Stomach smooth muscle (tissue), 2 donors: Measurements from ENCODE around the gene BAIAP2L2.
"Not testable (repeated sequence)": the region's sequence is repeated elsewhere in the genome, so short reads cannot be mapped to it uniquely, and the experiment has no call there.

Experiments
- H3K27ac ChIP-seq: one replicate; pipeline ENCODE4 v1.7.0; 2013; ENCODE audit warnings: mild to moderate bottlenecking, low read length, inconsistent platforms
- H3K27me3 ChIP-seq, 2 donors: one replicate each; pipeline ENCODE4 v1.7.0; 2013; ENCODE audit warnings: low read length in 2 of 2; ENCODE audit not compliant: insufficient read depth in 2 of 2, control insufficient read depth in 1 of 2
- H3K36me3 ChIP-seq, 2 donors: one replicate each; pipeline ENCODE4 v1.7.0; 2013; ENCODE audit warnings: low read length in 2 of 2; ENCODE audit not compliant: control insufficient read depth in 2 of 2, insufficient read depth in 2 of 2
- H3K4me1 ChIP-seq: one replicate; pipeline ENCODE4 v1.7.0; 2013; ENCODE audit warnings: low read length; ENCODE audit not compliant: control insufficient read depth, insufficient read depth
- H3K4me3 ChIP-seq, 2 donors: one replicate each; pipeline ENCODE4 v1.7.0; 2013; ENCODE audit warnings: low read length in 2 of 2
- H3K9ac ChIP-seq, 2 donors: one replicate each; pipeline ENCODE4 v1.7.0; 2013; ENCODE audit warnings: low read length in 2 of 2, mild to moderate bottlenecking in 1 of 2
- H3K9me3 ChIP-seq, 2 donors: one replicate each; pipeline ENCODE4 v1.7.0; 2013; ENCODE audit warnings: low read length in 2 of 2; ENCODE audit not compliant: control insufficient read depth in 2 of 2
- donor health status: healthy.
- donor health status: Pancreatic carcinoma.

The BAIAP2L2 gene

DNA sequence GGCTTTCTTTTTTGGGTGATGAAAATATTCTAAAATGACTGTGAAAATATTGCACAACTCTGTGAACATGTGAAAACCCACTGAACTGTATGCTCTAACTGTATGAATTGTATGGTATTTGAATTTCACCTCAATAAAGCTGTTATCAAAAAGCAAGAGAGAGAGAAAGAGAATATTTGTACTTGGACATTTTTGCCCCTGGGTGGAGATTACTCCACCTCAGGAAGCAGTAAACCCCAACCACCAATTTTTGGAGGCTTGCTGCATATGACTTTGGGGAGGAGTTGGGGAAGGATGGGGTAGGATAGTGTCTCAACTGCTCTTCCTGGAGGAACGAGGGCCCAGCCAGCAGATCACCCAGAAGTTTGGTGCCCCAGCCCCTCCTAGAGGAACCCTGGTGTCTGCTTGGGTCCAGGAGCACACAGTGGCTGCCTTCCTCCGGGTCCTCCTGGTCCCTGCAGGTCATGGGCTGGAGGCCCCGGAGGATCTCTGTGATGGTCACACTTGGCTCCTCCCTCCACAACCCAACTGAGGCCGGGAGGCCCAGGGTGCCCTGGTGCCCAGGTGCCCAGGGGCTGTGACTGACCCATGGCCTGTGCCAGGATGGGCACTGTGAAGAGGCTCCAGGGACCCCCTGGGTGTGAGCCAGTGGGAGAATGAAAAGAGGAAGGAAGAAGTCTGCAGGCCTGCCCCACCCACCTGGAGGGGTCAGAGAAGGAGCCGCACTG lies 68.6 kb downstream of the BAIAP2L2 start:
- no peaks in the 10 kb centered on the region for H3K36me3 ChIP-seq
- no peaks in the 10 kb centered on the region for H3K9me3 ChIP-seq
- H3K4me1 ChIP-seq: peaks cover 3% of the 10 kb centered on the region
- no peak overlapping the region for H3K4me3 ChIP-seq
- no peak overlapping the region for H3K27ac ChIP-seq
- no peak overlapping the region for H3K9ac ChIP-seq
- H3K27me3 ChIP-seq: peaks cover 0 to 3% of the 10 kb centered on the region in 2 donors

DNA sequence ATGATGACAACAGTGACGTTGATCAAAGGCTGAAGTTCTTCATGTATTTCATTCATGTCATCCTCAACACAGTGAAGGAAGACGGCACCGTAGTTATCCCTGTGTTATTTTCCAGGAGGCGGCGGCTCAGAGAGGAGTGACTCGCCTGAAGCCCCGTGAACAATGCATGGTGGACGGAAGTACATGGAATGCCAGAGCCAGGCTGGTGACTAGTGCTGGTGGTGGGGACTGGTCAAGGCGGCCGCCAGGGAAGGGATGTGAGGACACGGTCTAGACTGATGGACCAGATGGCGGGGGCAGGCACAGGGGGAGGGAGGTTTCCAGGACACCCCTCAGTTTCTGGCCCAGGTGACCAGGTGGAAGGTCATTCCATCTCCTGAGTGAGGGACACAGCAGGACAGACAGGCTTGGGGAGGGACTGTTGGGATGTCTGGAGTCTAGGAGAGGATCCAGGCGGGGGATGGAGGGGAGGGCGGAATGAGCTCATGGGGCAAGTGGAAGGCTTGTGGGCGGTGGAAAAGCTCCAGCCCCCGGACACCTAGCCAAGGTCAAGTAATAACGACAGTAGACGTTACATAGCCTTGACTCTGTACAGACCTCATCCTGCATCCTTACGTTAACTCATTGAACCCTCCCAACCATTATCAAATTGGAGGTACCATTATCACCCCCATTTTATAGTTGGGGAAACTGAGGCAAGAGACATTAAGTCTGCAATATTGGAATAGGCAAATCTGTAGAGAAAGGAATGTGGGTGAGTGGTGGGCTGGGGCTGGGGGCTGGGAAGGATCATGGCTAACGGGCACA lies 69.3 kb downstream of the BAIAP2L2 start:
- H3K4me3 ChIP-seq: no peak overlapping the region
- no peaks in the 10 kb centered on the region for H3K36me3 ChIP-seq
- no peaks in the 10 kb centered on the region for H3K9me3 ChIP-seq
- H3K4me1 ChIP-seq: peaks cover 3% of the 10 kb centered on the region
- peaks cover 0 to 3% of the 10 kb centered on the region in 2 donors for H3K27me3 ChIP-seq
- H3K9ac ChIP-seq: no peak overlapping the region
- H3K27ac ChIP-seq: no peak overlapping the region

DNA sequence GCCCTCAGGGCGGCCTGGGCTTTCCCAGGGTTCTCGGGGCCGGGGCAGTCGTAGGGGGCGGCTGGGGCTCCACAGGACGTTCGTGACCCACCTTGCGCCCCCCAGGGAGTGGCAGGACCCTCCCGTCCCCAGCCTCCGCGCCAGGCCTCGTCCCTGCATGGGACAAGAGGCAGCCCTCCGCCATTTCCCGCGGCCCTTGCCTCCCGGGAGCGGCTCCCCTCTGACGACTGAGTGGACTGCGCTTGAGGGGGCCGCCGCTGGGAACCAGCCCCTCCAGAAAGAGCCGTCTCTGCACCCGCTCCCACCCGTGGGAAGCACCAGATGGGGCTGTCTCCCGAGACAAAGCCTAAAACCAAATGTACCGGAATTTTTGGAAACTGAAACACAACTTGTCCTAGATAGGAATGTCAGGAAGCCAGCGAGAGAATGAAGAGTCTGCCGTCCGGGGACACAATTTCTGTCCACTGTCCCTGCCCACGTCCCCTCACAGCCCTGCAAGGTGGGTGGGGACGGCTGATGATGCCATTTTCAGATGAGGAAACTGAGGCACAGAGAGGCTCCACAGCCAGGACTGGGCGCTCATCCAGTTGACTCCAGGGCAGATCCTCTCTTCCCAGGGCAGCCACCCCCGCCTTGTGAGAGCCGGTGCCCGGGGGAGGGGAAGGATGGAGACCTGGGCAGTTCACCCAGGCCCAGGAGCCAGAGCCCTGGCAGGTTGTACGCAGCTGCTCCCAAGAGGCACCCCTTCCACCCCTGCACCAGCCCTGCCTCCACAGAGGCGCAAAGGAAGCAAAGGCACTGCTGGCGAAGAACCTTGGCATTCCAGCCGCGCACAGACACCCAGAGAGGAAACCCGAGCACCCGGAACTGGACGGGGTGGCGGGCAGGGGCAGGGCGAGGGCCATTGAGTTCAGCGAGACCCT lies 71.3 kb downstream of the BAIAP2L2 start:
- no peak overlapping the region for H3K27ac ChIP-seq
- peaks cover 14% of the 10 kb centered on the region for H3K4me1 ChIP-seq
- no peak overlapping the region for H3K9ac ChIP-seq
- no peaks in the 10 kb centered on the region for H3K36me3 ChIP-seq
- H3K9me3 ChIP-seq: no peaks in the 10 kb centered on the region
- peaks cover 0 to 3% of the 10 kb centered on the region in 2 donors for H3K27me3 ChIP-seq
- H3K4me3 ChIP-seq: no peak overlapping the region

DNA sequence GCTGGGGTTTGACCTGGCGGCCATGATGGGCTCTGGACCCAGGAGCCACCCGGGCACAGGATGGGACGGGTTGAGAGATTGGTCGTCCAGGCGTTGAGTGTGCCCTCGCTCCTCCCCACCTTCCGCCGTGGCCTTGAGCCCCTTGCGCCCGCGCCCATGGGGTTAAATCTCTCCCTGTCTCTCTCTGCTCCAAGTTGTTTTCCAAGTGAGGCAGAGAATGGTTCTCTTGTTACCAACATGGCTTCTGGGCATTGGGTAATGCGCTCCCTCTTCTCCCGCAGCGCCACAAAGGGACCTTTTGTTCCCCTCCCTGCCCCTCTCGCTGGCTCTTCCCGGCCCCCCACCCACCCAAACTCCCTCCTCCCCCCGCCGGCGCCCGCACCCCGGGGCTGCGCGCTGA lies 72.1 kb downstream of the BAIAP2L2 start:
- H3K9ac ChIP-seq: no peak overlapping the region
- H3K27ac ChIP-seq: no peak overlapping the region
- H3K4me1 ChIP-seq: peaks cover 21% of the 10 kb centered on the region
- no peaks in the 10 kb centered on the region for H3K36me3 ChIP-seq
- peaks cover 0 to 3% of the 10 kb centered on the region in 2 donors for H3K27me3 ChIP-seq
- H3K4me3 ChIP-seq: no peak overlapping the region
- H3K9me3 ChIP-seq: no peaks in the 10 kb centered on the region

DNA sequence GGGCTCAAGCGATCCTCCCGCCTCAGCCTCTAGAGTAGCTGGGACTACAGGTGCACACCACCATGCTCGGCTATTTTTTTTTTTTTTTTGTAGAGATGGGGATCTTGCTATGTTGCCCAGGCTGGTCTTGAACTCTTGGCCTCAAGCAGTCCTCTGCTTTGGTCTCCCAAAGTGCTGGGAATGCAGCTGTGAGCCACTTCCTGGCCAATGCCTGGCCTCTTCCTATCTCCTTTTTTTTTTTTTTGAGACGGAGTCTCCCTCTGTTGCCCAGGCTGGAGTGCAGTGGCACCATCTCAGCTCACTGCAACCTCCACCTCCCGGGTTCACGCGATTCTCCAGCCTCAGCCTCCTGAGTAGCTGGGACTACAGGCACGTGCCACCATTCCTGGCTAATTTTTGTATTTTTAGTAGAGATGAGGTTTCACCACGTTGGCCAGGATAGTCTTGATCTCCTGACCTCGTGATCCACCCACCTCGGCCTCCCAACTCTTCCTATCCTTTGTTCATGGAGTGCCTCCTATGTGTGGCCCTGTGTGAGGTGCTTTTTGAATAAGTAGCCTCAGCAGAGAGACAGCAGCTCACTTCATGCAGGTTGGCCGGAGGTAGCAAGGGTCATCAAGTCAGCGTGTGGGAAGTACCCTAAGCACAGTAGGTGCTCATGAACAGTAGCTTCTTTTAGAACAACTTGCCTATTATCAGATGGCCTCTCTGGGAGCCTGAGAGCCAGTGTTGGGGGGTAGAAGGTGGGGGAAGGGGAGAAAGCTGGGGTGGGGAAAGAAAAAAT lies 72.9 kb downstream of the BAIAP2L2 start:
- not testable (repeated sequence) for H3K27ac ChIP-seq, H3K27me3 ChIP-seq, H3K9ac ChIP-seq, H3K4me3 ChIP-seq, H3K9me3 ChIP-seq, H3K36me3 ChIP-seq
- H3K4me1 ChIP-seq: peaks cover 19% of the 10 kb centered on the region

DNA sequence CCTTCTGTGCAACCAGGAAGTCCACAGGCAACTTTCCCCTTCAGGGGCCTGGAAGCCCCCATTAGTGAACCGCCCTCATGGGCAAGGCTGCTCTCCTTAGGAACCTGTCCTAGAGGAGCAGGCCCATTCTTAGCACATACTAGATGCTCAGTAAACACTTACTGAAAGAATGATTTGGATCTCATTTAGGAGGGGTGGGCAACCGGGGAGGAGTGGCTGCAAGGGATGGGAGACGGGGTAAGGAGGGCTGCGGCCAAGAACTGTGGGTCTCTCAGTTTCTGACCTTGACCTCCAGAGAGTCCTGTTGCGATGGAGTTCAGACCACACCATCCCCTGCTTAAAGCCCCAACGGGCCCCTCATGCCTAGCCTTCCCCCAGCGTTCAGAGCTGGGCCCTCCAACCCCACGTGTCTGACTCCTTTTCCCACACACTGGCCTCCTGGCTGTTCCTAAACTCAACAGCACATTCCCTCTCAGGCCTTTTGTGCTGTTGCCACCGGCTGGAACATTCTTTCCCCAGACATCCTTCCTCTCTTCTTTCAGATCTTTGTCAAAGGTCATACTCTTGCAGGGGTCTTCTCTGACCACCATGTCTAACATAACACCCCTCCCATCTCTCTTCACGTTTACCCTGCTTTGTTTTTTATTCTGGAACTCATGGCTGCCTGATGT lies 74.0 kb downstream of the BAIAP2L2 start:
- H3K27ac ChIP-seq: no peak overlapping the region

DNA sequence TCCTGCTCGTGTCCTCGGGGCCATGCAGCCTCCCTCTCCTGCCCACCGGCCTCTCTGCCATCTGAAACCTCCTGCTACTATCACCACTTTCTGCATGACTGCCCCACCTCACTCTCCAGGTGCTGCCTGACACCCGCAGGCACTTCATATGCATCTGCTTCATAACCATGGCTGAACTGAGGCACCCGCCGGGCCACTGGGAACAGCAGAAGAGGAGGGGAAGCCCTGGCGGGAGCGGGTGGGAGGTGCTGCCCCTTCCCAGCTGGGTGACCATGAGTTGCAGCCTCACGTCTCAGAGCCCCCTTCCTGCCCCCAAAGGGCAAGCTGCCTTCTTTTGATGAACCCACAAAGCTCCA lies 75.0 kb downstream of the BAIAP2L2 start:
- no peak overlapping the region for H3K9ac ChIP-seq
- H3K27ac ChIP-seq: no peak overlapping the region
- peaks cover 19% of the 10 kb centered on the region for H3K4me1 ChIP-seq
- H3K4me3 ChIP-seq: no peak overlapping the region
- H3K9me3 ChIP-seq: no peaks in the 10 kb centered on the region
- H3K36me3 ChIP-seq: no peaks in the 10 kb centered on the region
- H3K27me3 ChIP-seq: peaks cover 0 to 3% of the 10 kb centered on the region in 2 donors

More for the DNA sequence above, 74.0 kb downstream of the BAIAP2L2 start:
- Histone ChIP-seq H3K4me3 (no peak overlapping the region), H3K9me3 (no peaks in the 10 kb centered on the region), H3K4me1 (peaks cover 19% of the 10 kb centered on the region), H3K27me3 (peaks cover 0 to 3% of the 10 kb centered on the region in 2 donors), H3K36me3 (no peaks in the 10 kb centered on the region), H3K9ac (no peak overlapping the region)
